Osteoblast (primary cell): ENCODE data around the gene TMTC2. TPM values are rescaled to one million over a fixed set of nuclear protein-coding genes. Genes with fewer than 3 reads are reported as not detected.

ENCODE experiments used
- DNase-seq: peaks from one replicate; pipeline ENCODE4 v3.0.0; 2011; ENCODE audit warnings: low spot score, mixed read lengths; ENCODE audit not compliant: insufficient read length; ENCODE audit errors: missing footprints
- H2AFZ ChIP-seq: 2 replicates; pipeline ENCODE4 v1.6.0; 2011; ENCODE audit warnings: mild to moderate bottlenecking, low read length
- H3K27ac ChIP-seq: 2 replicates; pipeline ENCODE4 v1.5.1; 2011; ENCODE audit warnings: mild to moderate bottlenecking, low read depth, low read length, moderate library complexity
- H3K27me3 ChIP-seq: 2 replicates; pipeline ENCODE4 v1.6.0; 2012; ENCODE audit warnings: mild to moderate bottlenecking, control low read depth, inconsistent platforms, low read length, moderate library complexity; ENCODE audit not compliant: insufficient read depth
- H3K36me3 ChIP-seq: 2 replicates; pipeline ENCODE4 v1.5.1; 2011; ENCODE audit warnings: mild to moderate bottlenecking, low read length, control low read depth, moderate library complexity; ENCODE audit not compliant: insufficient read depth
- H3K4me1 ChIP-seq: 2 replicates; pipeline ENCODE4 v1.5.1; 2011; ENCODE audit warnings: mild to moderate bottlenecking, low read length, control low read depth, moderate library complexity; ENCODE audit not compliant: insufficient read depth
- H3K4me2 ChIP-seq: 2 replicates; pipeline ENCODE4 v1.6.0; 2011; ENCODE audit warnings: mild to moderate bottlenecking, low read length; ENCODE audit not compliant: insufficient read depth
- H3K4me3 ChIP-seq: fragments of 200-600 bp; sonication (generic); 3 replicates; pipeline ENCODE4 v1.5.1; 2012; ENCODE audit warnings: mild to moderate bottlenecking, low read length, inconsistent platforms; ENCODE audit not compliant: insufficient read depth
- H3K79me2 ChIP-seq: 2 replicates; pipeline ENCODE4 v1.6.0; 2012; ENCODE audit warnings: mild to moderate bottlenecking, low read length, control low read depth, inconsistent platforms; ENCODE audit not compliant: insufficient read depth
- H3K9me3 ChIP-seq: 2 replicates; pipeline ENCODE4 v1.5.1; 2011; ENCODE audit warnings: low read depth, low read length, control low read depth
- H4K20me1 ChIP-seq: 2 replicates; pipeline ENCODE4 v1.6.0; 2012; ENCODE audit warnings: mild to moderate bottlenecking, low read length, control low read depth; ENCODE audit not compliant: insufficient read depth
- total RNA-seq: library from RNA; depleted of rRNA; stranded (reverse); fragments of >200 nt; gene quantifications from 2 replicates; pipeline ENCODE4 v1.2.3, GENCODE V29; 2012
- TF ChIP-seq, protein P1 (sequence below): IDR thresholded peaks from 2 replicates; pipeline ENCODE4 v1.5.1; 2011; ENCODE audit warnings: mild to moderate bottlenecking, low read depth, low read length, moderate library complexity; ENCODE audit errors: extremely low read depth

Gene TMTC2
- total RNA-seq, 1 donor: 2.5 TPM

DNA sequence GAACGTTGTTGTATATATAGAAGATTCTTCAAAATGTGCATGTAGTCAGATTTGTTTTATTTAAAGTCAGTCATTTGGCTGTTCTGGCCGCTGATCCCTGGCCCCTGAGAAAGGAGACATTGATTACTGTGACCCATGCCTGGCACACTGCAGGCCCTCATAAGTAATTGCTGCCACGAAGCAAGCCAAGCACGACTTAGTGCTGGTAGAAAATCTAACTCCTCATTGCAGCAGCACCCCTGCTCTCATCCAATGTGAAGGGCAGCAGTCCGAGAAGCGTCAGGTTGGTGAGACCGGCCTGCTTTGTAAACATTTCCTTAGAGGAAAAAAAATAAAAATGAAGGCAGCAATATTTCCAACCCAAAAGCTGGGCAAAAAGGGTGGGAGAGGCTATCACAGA lies 22.8 kb upstream of the TMTC2 start:
- Histone ChIP-seq H4K20me1 (no peaks in the 10 kb centered on the region), H3K4me3 (no peak overlapping the region), H3K4me1 (no peaks in the 10 kb centered on the region), H3K4me2 (no peak overlapping the region), H3K9me3 (no peaks in the 10 kb centered on the region), H3K27me3 (no peaks in the 10 kb centered on the region), H3K79me2 (no peaks in the 10 kb centered on the region), H3K36me3 (no peaks in the 10 kb centered on the region), H3K27ac (no peak overlapping the region), H2AFZ (no peak overlapping the region)
- TF ChIP-seq, protein P1, sequence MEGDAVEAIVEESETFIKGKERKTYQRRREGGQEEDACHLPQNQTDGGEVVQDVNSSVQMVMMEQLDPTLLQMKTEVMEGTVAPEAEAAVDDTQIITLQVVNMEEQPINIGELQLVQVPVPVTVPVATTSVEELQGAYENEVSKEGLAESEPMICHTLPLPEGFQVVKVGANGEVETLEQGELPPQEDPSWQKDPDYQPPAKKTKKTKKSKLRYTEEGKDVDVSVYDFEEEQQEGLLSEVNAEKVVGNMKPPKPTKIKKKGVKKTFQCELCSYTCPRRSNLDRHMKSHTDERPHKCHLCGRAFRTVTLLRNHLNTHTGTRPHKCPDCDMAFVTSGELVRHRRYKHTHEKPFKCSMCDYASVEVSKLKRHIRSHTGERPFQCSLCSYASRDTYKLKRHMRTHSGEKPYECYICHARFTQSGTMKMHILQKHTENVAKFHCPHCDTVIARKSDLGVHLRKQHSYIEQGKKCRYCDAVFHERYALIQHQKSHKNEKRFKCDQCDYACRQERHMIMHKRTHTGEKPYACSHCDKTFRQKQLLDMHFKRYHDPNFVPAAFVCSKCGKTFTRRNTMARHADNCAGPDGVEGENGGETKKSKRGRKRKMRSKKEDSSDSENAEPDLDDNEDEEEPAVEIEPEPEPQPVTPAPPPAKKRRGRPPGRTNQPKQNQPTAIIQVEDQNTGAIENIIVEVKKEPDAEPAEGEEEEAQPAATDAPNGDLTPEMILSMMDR: no peak
- DNase-seq: no peak

DNA sequence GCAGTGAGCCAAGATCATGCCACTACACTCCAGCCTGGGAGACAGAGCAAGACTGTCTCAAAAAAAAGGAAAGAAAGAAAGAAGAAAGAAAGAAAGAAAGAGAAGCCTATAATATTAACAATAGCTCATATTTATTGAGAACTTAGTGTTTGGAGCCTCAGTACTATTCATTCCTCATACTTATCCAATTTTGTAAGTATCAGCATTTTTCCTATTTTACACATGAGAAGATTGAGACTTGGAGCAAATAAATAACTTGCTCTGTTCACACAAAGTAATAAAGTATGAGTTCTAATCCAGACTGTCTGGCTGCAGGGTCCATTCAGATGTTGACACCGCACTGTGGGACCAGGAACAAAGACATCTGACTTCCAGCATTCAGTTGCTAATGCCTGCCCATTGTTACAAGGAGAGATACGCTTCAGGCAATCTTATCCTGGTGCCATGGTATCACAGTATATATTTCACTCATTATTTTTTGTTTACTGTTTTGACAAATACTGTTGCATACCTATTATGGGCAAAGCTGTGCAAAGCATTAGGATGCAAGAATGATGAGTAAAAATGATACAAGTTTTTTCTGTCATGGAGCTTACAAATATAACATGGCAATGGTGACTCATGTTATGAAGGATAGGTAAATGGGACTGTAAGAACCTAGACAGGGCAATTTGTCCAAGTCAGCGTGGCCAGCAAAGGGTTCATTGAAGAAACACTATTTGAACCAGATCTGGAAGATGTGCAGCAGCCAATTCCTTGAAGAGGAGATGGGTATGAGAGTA lies 21.4 kb upstream of the TMTC2 start:
- H4K20me1 ChIP-seq: no peaks in the 10 kb centered on the region
- H3K4me2 ChIP-seq: no peak overlapping the region
- TF ChIP-seq, protein P1: no peak
- no peaks in the 10 kb centered on the region for H3K79me2 ChIP-seq
- H3K4me3 ChIP-seq: no peak overlapping the region
- no peak for DNase-seq
- no peak overlapping the region for H3K27ac ChIP-seq
- H2AFZ ChIP-seq: no peak overlapping the region
- no peaks in the 10 kb centered on the region for H3K4me1 ChIP-seq
- no peaks in the 10 kb centered on the region for H3K9me3 ChIP-seq
- no peaks in the 10 kb centered on the region for H3K36me3 ChIP-seq
- no peaks in the 10 kb centered on the region for H3K27me3 ChIP-seq

DNA sequence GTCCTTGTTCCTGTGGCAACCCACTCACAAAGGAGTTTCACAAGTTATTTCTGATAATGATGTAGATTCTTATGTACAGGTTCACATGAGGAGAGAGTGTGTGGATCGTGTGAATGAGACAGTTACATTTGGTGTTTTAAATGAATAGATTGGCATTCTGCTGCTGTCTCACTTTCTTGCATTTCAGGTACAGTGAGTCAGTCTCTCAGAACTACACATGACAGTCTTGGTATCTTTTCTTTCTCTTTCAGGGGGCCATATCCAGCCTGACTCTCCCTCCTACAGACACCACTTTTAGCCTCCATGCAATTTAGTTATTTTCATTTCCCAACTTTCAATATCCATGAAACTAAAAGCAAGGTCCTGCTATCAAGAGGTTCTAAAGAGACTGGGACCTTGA lies 19.9 kb upstream of the TMTC2 start:
- Histone ChIP-seq H3K36me3 (no peaks in the 10 kb centered on the region), H3K4me1 (no peaks in the 10 kb centered on the region), H3K27ac (no peak overlapping the region), H3K79me2 (no peaks in the 10 kb centered on the region), H3K9me3 (no peaks in the 10 kb centered on the region), H3K27me3 (no peaks in the 10 kb centered on the region), H2AFZ (no peak overlapping the region), H3K4me3 (no peak overlapping the region), H4K20me1 (no peaks in the 10 kb centered on the region), H3K4me2 (no peak overlapping the region)
- no peak for DNase-seq
- TF ChIP-seq, protein P1: no peak

DNA sequence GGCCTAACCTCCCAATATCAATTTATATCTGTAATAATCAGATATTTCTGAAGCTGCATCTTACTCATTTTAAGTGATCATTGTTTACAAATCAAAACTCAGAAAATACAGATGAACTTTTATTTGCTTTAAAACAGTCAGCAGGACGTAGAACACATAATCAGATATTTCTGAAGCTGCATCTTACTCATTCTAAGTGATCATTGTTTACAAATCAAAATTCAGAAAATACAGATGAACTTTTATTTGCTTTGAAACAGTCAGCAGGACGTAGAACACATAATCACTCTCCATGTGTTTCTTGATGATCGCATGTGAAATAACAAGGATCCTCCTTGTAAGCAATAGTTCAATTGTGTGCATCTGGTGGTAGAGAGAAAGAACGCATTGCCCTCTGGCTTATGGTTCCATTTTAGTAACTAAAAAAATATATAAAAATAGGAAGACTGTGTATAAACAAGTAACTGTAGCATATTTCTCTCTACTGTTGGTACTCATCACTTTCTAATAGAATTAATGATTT lies 15.0 kb upstream of the TMTC2 start:
- Histone ChIP-seq H2AFZ (no peak overlapping the region), H3K27ac (no peak overlapping the region), H3K79me2 (no peaks in the 10 kb centered on the region), H3K9me3 (no peaks in the 10 kb centered on the region), H3K27me3 (no peaks in the 10 kb centered on the region), H3K4me3 (no peak overlapping the region), H3K4me2 (no peak overlapping the region), H3K36me3 (no peaks in the 10 kb centered on the region), H3K4me1 (no peaks in the 10 kb centered on the region), H4K20me1 (no peaks in the 10 kb centered on the region)
- DNase-seq: no peak
- TF ChIP-seq, protein P1: no peak
